Common myeloid progenitor, CD34-positive (primary cell): Measurements from ENCODE around the gene BARX2.

ENCODE experiments used
- CTCF ChIA-PET: fragments of 350-600 bp; sonication (Branson Sonifier 250); formaldehyde crosslinking; loops from one replicate; lab custom pipeline; 2021; ENCODE audit warnings: antibody characterized with exemption; lab: Charles Lee
- POLR2A ChIA-PET: fragments of 350-600 bp; sonication (Branson Sonifier 250); formaldehyde crosslinking; loops from one replicate; lab custom pipeline; 2021; ENCODE audit warnings: antibody characterized with exemption; lab: Charles Lee
- DNase-seq, 3 donors: peaks; one replicate each; pipeline versions ENCODE4 v3.0.0 to v3.0.0-alpha.2; 2013
- H3K27ac ChIP-seq, 2 experiments: 1 replicate in 1 of 2; 2 replicates in 1 of 2; pipeline ENCODE4 v1.7.0; 2013; ENCODE audit warnings: inconsistent platforms in 2 of 2, low read length in 2 of 2, mild to moderate bottlenecking in 2 of 2, low read depth in 1 of 2, moderate library complexity in 1 of 2; ENCODE audit not compliant: severe bottlenecking in 2 of 2, insufficient read depth in 1 of 2, poor library complexity in 1 of 2
- H3K27me3 ChIP-seq, 5 experiments: replicated peaks in 2 of 5; 1 replicate in 3 of 5; 2 replicates in 2 of 5; pipeline versions ENCODE4 v1.6.1 to v1.7.0; 2013; ENCODE audit warnings: low read length in 4 of 5, mild to moderate bottlenecking in 2 of 5, moderate library complexity in 2 of 5, inconsistent platforms in 1 of 5; ENCODE audit not compliant: insufficient read depth in 5 of 5, control insufficient read depth in 4 of 5
- H3K36me3 ChIP-seq, 4 experiments: 1 replicate in 2 of 4; 2 replicates in 2 of 4; pipeline versions ENCODE4 v1.6.1 to v1.7.0; 2013; ENCODE audit warnings: low read length in 3 of 4, control low read depth in 1 of 4, mild to moderate bottlenecking in 1 of 4; ENCODE audit not compliant: control insufficient read depth in 4 of 4, insufficient read depth in 4 of 4
- H3K4me1 ChIP-seq, 4 experiments: 1 replicate in 3 of 4; 2 replicates in 1 of 4; pipeline versions ENCODE4 v1.6.1 to v1.7.1; 2013; ENCODE audit warnings: low read length in 3 of 4, mild to moderate bottlenecking in 3 of 4, control low read depth in 1 of 4, inconsistent platforms in 1 of 4, moderate library complexity in 1 of 4; ENCODE audit not compliant: control insufficient read depth in 4 of 4, insufficient read depth in 4 of 4; ENCODE audit errors: control extremely low read depth in 1 of 4
- H3K4me3 ChIP-seq, 7 experiments: 1 replicate in 4 of 7; 2 replicates in 3 of 7; pipeline versions ENCODE4 v1.5.1 to v1.7.0; 2013; ENCODE audit warnings: mild to moderate bottlenecking in 7 of 7, low read length in 6 of 7, moderate library complexity in 6 of 7, inconsistent platforms in 2 of 7, low read depth in 2 of 7, control low read depth in 1 of 7; ENCODE audit not compliant: insufficient read depth in 4 of 7, control insufficient read depth in 1 of 7; ENCODE audit errors: extremely low read depth in 1 of 7
- H3K9me3 ChIP-seq, 5 experiments: 1 replicate in 4 of 5; 2 replicates in 1 of 5; pipeline versions ENCODE4 v1.6.1 to v1.7.1; 2013; ENCODE audit warnings: low read length in 4 of 5, mild to moderate bottlenecking in 2 of 5, inconsistent platforms in 1 of 5, low read depth in 1 of 5, moderate library complexity in 1 of 5; ENCODE audit not compliant: control insufficient read depth in 4 of 5, insufficient read depth in 2 of 5; ENCODE audit errors: control extremely low read depth in 1 of 5
- WGBS: methylation state at CpG from one replicate; pipeline ENCODE4 v1.1.5; 2013; ENCODE audit not compliant: insufficient coverage; 5-methylcytosine and 5-hydroxymethylcytosine counted together

BARX2 gene

GRCh38 chr11:129455756-129456655 is 80.4 kb downstream of the BARX2 start:
- H3K27me3 ChIP-seq = peaks cover 0 to 1% (median 0%) of the 10 kb centered on the region in 5 experiments
- H3K36me3 ChIP-seq = no peaks in the 10 kb centered on the region
- no peaks in the 10 kb centered on the region for H3K9me3 ChIP-seq
- DNase-seq = no peak
- WGBS = 95% methylated on average over 16 of the region's 17 CpGs
- ChIA-PET CTCF (no interaction called here), POLR2A (interaction anchor here (0.5 kb wide), 1 partner anchor 67 kb away, joined by 6 read pairs; no protein-coding TSS in a partner anchor)
- peaks cover 0 to 15% (median 9%) of the 10 kb centered on the region in 4 experiments for H3K4me1 ChIP-seq
- no peak overlapping the region for H3K4me3 ChIP-seq
- no peak overlapping the region for H3K27ac ChIP-seq

- CTCF ChIA-PET = no interaction called here
- Histone ChIP-seq H3K4me1 (peaks cover 0 to 15% (median 9%) of the 10 kb centered on the region in 4 experiments), H3K9me3 (peaks cover 0 to under 1% (median 0%) of the 10 kb centered on the region in 5 experiments), H3K4me3 (no peak overlapping the region), H3K36me3 (no peaks in the 10 kb centered on the region), H3K27me3 (no peaks in the 10 kb centered on the region), H3K27ac (no peak overlapping the region)
- DNase-seq = no peak
- 90% methylated on average over 5 of the region's 6 CpGs for WGBS
- POLR2A ChIA-PET = no interaction called here
Measured at GRCh38 chr11:129457321-129457720, 81.7 kb downstream of the BARX2 start.

- no peak overlapping the region for H3K27ac ChIP-seq
- H3K4me3 ChIP-seq = no peak overlapping the region
- no peak for DNase-seq
- 93% methylated on average over 3 of the region's 3 CpGs for WGBS
- ChIA-PET POLR2A (no interaction called here), CTCF (no interaction called here)
- H3K9me3 ChIP-seq = peaks cover 0 to 2% (median 0%) of the 10 kb centered on the region in 5 experiments
- H3K36me3 ChIP-seq = no peaks in the 10 kb centered on the region
- no peaks in the 10 kb centered on the region for H3K27me3 ChIP-seq
- H3K4me1 ChIP-seq = peaks cover 0 to 15% (median 9%) of the 10 kb centered on the region in 4 experiments
Measured at GRCh38 chr11:129458278-129458677, 82.6 kb downstream of the BARX2 start.

- ChIA-PET POLR2A (no interaction called here), CTCF (no interaction called here)
- Histone ChIP-seq H3K27ac (no peak overlapping the region), H3K4me1 (peaks cover 0 to 15% (median 9%) of the 10 kb centered on the region in 4 experiments), H3K4me3 (no peak overlapping the region), H3K36me3 (no peaks in the 10 kb centered on the region), H3K27me3 (no peaks in the 10 kb centered on the region), H3K9me3 (peaks cover 0 to 6% (median 0%) of the 10 kb centered on the region in 5 experiments)
- no peak for DNase-seq
- 38% methylated on average over 12 of the region's 13 CpGs for WGBS
Measured at GRCh38 chr11:129458756-129459535, 83.3 kb downstream of the BARX2 start.

- ChIA-PET CTCF (no interaction called here), POLR2A (no interaction called here)
- 95% methylated on average over 2 of the region's 2 CpGs for WGBS
- Histone ChIP-seq H3K4me3 (no peak overlapping the region), H3K9me3 (peaks cover 0 to 11% (median 0%) of the 10 kb centered on the region in 5 experiments), H3K4me1 (peaks cover 0 to 15% (median 9%) of the 10 kb centered on the region in 4 experiments), H3K27ac (no peak overlapping the region), H3K27me3 (no peaks in the 10 kb centered on the region), H3K36me3 (no peaks in the 10 kb centered on the region)
- no peak for DNase-seq
Measured at GRCh38 chr11:129460714-129461113, 85.1 kb downstream of the BARX2 start.

GRCh38 chr11:129484068-129484467 is 108.4 kb downstream of the BARX2 start:
- Histone ChIP-seq H3K27ac (no peak overlapping the region), H3K9me3 (peaks cover 0 to 3% (median 0%) of the 10 kb centered on the region in 5 experiments), H3K27me3 (peaks cover 0 to 4% (median 0%) of the 10 kb centered on the region in 5 experiments), H3K36me3 (no peaks in the 10 kb centered on the region), H3K4me1 (no peaks in the 10 kb centered on the region), H3K4me3 (no peak overlapping the region)
- POLR2A ChIA-PET = no interaction called here
- CTCF ChIA-PET = interaction anchor here (1.0 kb wide), 1 partner anchor 62 kb away, joined by 4 read pairs; no protein-coding TSS in a partner anchor
- DNase-seq = no peak
- WGBS = no CpG with 5 or more reads among the region's 1 CpG
